Panc1 (cell line): ENCODE measurements around the gene WSCD2. TPM values are rescaled to one million over a fixed set of nuclear protein-coding genes. Genes with fewer than 3 reads are reported as not detected.

Experiments
- ATAC-seq: fragments of 200-7000 bp; cut with Tn5 transposase; 2 replicates; pipeline ENCODE4 v1.9.1; 2020; ENCODE audit warnings: mild to moderate bottlenecking, moderate library complexity
- BruUV-seq: library from RNA; stranded (reverse); fragments of 400-500 nt; replicated peaks from 2 replicates; lab custom pipeline; 2021; lab: Mats Ljungman, UMichigan
- CTCF ChIA-PET: fragments of 300-600 bp; sonication (Branson Sonifier 250); formaldehyde crosslinking; loops from one replicate; lab custom pipeline; 2022; ENCODE audit warnings: antibody characterized with exemption; lab: Charles Lee
- POLR2A ChIA-PET: fragments of 300-600 bp; sonication (Branson Sonifier 250); formaldehyde crosslinking; loops from one replicate; lab custom pipeline; 2022; ENCODE audit warnings: antibody characterized with exemption; lab: Charles Lee
- DNase-seq: peaks from one replicate; pipeline ENCODE4 v3.0.0-alpha.2; 2010; ENCODE audit warnings: low read depth, low spot score
- H3K27ac ChIP-seq: 2 replicates; pipeline ENCODE4 v1.5.1; 2011; ENCODE audit warnings: mild to moderate bottlenecking, low read length, inconsistent platforms
- H3K27me3 ChIP-seq: fragments of 200-500 bp; sonication (Bioruptor generic); 2 replicates; pipeline ENCODE4 v1.6.0; 2014; ENCODE audit warnings: low read length, inconsistent platforms; ENCODE audit not compliant: control insufficient read depth, insufficient read depth
- H3K36me3 ChIP-seq: fragments of 200-500 bp; sonication (Bioruptor generic); 2 replicates; pipeline ENCODE4 v1.5.1; 2014; ENCODE audit warnings: inconsistent platforms, mild to moderate bottlenecking, low read length, moderate library complexity; ENCODE audit not compliant: control insufficient read depth, insufficient read depth
- H3K4me1 ChIP-seq: 2 replicates; pipeline ENCODE4 v1.5.1; 2011; ENCODE audit warnings: inconsistent platforms, mild to moderate bottlenecking, low read length, moderate library complexity; ENCODE audit not compliant: control insufficient read depth, insufficient read depth
- H3K4me3 ChIP-seq, 2 experiments: 2 replicates each; pipeline ENCODE4 v1.5.1; 2011 to 2012; ENCODE audit warnings: low read depth in 2 of 2, low read length in 2 of 2, mild to moderate bottlenecking in 2 of 2, inconsistent platforms in 1 of 2, moderate library complexity in 1 of 2
- H3K9me3 ChIP-seq: fragments of 200-500 bp; sonication (Bioruptor generic); 2 replicates; pipeline ENCODE4 v1.5.1; 2014; ENCODE audit warnings: low read depth, mild to moderate bottlenecking, inconsistent platforms, low read length, moderate library complexity; ENCODE audit not compliant: control insufficient read depth, insufficient read depth
- CTCF ChIP-seq: fragments of 450-650 bp; IDR thresholded peaks from 2 replicates; pipeline ENCODE4 v1.5.1; 2017; ENCODE audit warnings: mild to moderate bottlenecking
- POLR2AphosphoS5 ChIP-seq: IDR thresholded peaks from 2 replicates; pipeline ENCODE4 v1.6.1; 2012; ENCODE audit warnings: mild to moderate bottlenecking, low read depth, low read length, moderate library complexity
- REST ChIP-seq, 2 experiments: IDR thresholded peaks; 2 replicates each; pipeline ENCODE4 v1.6.1; 2011 to 2012; ENCODE audit warnings: low read depth in 2 of 2, control low read depth in 1 of 2, low read length in 1 of 2, mild to moderate bottlenecking in 1 of 2, moderate library complexity in 1 of 2; ENCODE audit not compliant: insufficient read depth in 1 of 2
- SIN3A ChIP-seq: IDR thresholded peaks from 2 replicates; pipeline ENCODE4 v1.6.1; 2012; ENCODE audit warnings: low read depth, mild to moderate bottlenecking, low read length, moderate library complexity, borderline replicate concordance; ENCODE audit not compliant: insufficient read depth
- TCF7L2 ChIP-seq: IDR thresholded peaks from 2 replicates; pipeline ENCODE4 v1.6.1; 2011; ENCODE audit warnings: mild to moderate bottlenecking, low read depth, low read length, inconsistent platforms
- in situ Hi-C: cut with HindIII; loops from 2 replicates; pipeline ENCODE4 v1.10.0; 2016; ENCODE audit warnings: low sequenced_read_pairs, low pct_unique_long_range_greater_than_20kb
- intact Hi-C: fragments of 100-400 bp; cut with micrococcal nuclease; formaldehyde crosslinking; loops from one replicate; pipeline ENCODE4 v1.10.0; 2022; ENCODE audit not compliant: unreplicated experiment
- total RNA-seq: library from RNA; stranded (reverse); gene quantifications from one replicate; pipeline ENCODE4 v1.2.1, GENCODE V29; 2021; ENCODE audit not compliant: unreplicated experiment

Gene WSCD2
- total RNA-seq, 1 experiment from 2014 or later = 0.64 TPM

DNA sequence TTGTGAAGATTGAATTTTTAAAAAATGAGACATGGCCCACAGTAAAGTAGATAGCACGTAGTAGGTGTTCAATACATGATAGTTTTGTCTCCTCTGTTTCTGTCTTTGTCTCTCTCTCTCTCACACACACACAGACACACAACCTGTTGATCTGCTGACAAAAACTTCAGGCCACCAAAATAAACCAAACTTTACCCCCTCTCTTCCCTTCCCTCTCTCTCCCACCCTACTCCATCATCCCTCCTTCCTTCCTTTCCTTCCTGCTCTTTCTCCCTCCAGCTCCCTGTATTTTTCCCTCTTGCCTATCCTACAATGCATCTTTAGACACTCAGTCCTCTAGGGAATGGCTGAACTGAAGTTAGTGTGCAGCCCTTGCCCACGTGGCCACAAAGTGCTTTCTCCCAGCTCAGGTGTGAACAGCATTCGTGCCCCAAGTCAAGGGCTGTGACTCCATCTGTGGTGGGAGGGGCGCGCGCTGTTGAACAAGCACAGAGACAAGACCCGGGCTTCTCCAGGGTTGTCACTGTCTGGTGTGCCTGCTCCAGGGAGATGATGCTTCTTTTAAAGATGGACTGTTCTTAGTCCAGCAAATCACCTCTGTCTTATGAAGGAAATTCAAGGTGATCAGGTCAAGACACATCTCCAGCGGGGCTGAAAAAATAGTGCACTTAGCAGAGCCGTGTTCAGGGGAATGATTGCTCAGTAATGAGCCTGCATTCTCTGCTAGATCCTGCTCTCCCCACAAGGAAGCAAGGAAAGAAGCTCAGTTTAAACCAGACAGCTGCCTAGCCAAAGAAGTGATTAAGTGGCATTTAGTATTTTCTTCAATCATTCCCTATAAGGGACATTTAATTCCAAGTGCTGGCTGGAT is 75.3 kb downstream of the WSCD2 start:
- DNase-seq (no peak), ATAC-seq (no peak)
- Histone ChIP-seq H3K36me3 (no peaks in the 10 kb centered on the region), H3K27me3 (peaks cover 6% of the 10 kb centered on the region), H3K9me3 (no peaks in the 10 kb centered on the region), H3K4me3 (no peak overlapping the region), H3K4me1 (no peaks in the 10 kb centered on the region), H3K27ac (no peak overlapping the region)
- in situ Hi-C loops = no loop called here
- ChIA-PET CTCF (no interaction called here), POLR2A (no interaction called here)
- TF ChIP-seq SIN3A = no peak
- intact Hi-C loops = no loop called here
- no TSS peak for BruUV-seq

DNA sequence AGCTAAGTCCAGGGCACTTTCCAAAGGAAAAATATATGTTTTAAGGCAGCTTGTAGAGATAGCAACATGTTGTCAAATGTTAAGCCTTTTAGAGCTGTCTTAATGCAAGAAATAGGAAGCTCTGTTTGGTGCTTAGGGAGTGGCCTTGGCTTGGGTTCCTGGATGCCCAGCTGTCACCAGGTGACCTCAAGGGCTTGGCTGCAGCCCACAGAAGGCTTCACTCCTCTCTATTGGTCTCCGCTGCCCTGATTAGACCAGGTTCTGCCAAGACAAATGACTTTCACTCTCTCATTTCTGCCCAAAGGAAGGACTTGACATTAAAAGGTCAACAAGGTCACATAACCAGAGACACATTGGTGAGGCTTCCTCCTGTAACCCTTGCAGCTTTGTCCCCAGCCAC is 76.8 kb downstream of the WSCD2 start:
- ChIA-PET POLR2A (no interaction called here), CTCF (no interaction called here)
- ATAC-seq = no peak
- Histone ChIP-seq H3K36me3 (no peaks in the 10 kb centered on the region), H3K27ac (no peak overlapping the region), H3K4me3 (no peak overlapping the region), H3K4me1 (no peaks in the 10 kb centered on the region), H3K9me3 (no peaks in the 10 kb centered on the region), H3K27me3 (peaks cover 6% of the 10 kb centered on the region)
- DNase-seq = no peak
- no TSS peak for BruUV-seq
- in situ Hi-C loops (no loop called here), intact Hi-C loops (no loop called here)
- TF ChIP-seq REST (IDR thresholded peaks at IDR 0.05; ENCODE audit: insufficient read depth in 1 of 2, low read depth in 2 of 2, low read length in 1 of 2) (no peak), CTCF (no peak), POLR2AphosphoS5 (no peak), TCF7L2 (no peak), SIN3A (no peak)
